BJ (cell line): ENCODE measurements around the gene RALB. TPM values are rescaled to one million over a fixed set of nuclear protein-coding genes. Genes with fewer than 3 reads are reported as not detected.
"Not testable (repeated sequence)": the region's sequence is repeated elsewhere in the genome, so short reads cannot be mapped to it uniquely, and the experiment has no call there.

Source experiments
- CTCF ChIA-PET: fragments of 350-600 bp; formaldehyde crosslinking; extraction: SDS; loops from one replicate; lab custom pipeline; 2021; ENCODE audit warnings: antibody characterized with exemption, inconsistent platforms; lab: Yijun Ruan, JAX
- POLR2A ChIA-PET: fragments of 300-600 bp; sonication (Branson Sonifier 250); formaldehyde crosslinking; extraction: SDS; loops from one replicate; lab custom pipeline; 2021; ENCODE audit warnings: antibody characterized with exemption; lab: Charles Lee
- DNase-seq: peaks from one replicate; pipeline ENCODE4 v3.0.0-alpha.2; 2011; ENCODE audit warnings: low read depth
- H3K27me3 ChIP-seq: 2 replicates; pipeline ENCODE4 v1.6.0; 2011; ENCODE audit warnings: low read length; ENCODE audit not compliant: control insufficient read depth, insufficient read depth
- H3K36me3 ChIP-seq: 2 replicates; pipeline ENCODE4 v1.5.1; 2011; ENCODE audit warnings: low read length; ENCODE audit not compliant: control insufficient read depth, insufficient read depth
- H3K4me3 ChIP-seq: 2 replicates; pipeline ENCODE4 v1.5.1; 2011; ENCODE audit warnings: low read depth, mild to moderate bottlenecking, control low read depth, low read length
- polyA plus RNA-seq: library from polyadenylated mRNA; depleted of rRNA; stranded (reverse); fragments of >200 nt; gene quantifications from 2 replicates; pipeline ENCODE4 v1.2.3, GENCODE V29; 2011
- TF ChIP-seq, protein P1 (sequence below): IDR thresholded peaks from 2 replicates; pipeline ENCODE4 v1.5.1; 2011; ENCODE audit warnings: low read depth, mild to moderate bottlenecking, control low read depth, inconsistent platforms, low read length, moderate library complexity; ENCODE audit not compliant: insufficient read depth

RALB gene
- polyA plus RNA-seq, 1 experiment = 33.3 TPM

GRCh38 chr2:120319686-120320317 is 67.2 kb downstream of the RALB start:
- Histone ChIP-seq H3K27me3 (peaks cover 8% of the 10 kb centered on the region), H3K4me3 (no peak overlapping the region), H3K36me3 (no peaks in the 10 kb centered on the region)
- no peak for DNase-seq
- CTCF ChIA-PET = interaction anchor here (0.5 to 0.9 kb wide), 2 partner anchors 24 to 190 kb away, joined by 3 read pairs; no protein-coding TSS in a partner anchor
- POLR2A ChIA-PET = no interaction called here
- TF ChIP-seq, protein P1, sequence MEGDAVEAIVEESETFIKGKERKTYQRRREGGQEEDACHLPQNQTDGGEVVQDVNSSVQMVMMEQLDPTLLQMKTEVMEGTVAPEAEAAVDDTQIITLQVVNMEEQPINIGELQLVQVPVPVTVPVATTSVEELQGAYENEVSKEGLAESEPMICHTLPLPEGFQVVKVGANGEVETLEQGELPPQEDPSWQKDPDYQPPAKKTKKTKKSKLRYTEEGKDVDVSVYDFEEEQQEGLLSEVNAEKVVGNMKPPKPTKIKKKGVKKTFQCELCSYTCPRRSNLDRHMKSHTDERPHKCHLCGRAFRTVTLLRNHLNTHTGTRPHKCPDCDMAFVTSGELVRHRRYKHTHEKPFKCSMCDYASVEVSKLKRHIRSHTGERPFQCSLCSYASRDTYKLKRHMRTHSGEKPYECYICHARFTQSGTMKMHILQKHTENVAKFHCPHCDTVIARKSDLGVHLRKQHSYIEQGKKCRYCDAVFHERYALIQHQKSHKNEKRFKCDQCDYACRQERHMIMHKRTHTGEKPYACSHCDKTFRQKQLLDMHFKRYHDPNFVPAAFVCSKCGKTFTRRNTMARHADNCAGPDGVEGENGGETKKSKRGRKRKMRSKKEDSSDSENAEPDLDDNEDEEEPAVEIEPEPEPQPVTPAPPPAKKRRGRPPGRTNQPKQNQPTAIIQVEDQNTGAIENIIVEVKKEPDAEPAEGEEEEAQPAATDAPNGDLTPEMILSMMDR = no peak

DNA sequence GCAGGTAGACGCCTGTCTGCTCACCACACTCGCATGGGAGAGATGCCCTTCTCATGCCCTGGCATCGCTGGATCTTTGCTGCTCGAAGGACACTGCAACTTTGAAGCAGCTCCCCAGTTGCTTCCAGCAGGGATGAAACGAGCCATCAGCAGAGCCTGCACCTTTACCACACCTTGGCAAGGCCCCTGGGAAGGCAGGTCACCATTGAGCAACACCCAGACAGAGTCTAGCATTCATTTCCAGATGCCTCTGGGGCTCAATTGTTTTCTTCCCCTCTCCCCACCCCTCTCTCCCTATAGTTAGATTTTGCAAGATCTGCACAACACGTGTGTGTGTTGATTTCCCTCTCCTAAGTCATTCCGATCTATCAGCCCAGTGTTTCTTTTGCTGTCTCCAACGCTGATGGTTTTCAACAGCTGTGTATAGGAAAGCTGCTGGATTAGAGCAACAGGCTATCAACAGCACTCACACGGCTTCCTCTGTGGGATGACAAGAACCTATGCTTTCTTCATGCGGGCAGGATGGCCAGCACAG is 67.7 kb downstream of the RALB start:
- Histone ChIP-seq H3K36me3 (no peaks in the 10 kb centered on the region), H3K4me3 (no peak overlapping the region), H3K27me3 (peaks cover 8% of the 10 kb centered on the region)
- POLR2A ChIA-PET = no interaction called here
- TF ChIP-seq, protein P1 = no peak
- no peak for DNase-seq
- CTCF ChIA-PET = interaction anchor here (0.9 kb wide), 1 partner anchor 23 kb away, joined by 3 read pairs; no protein-coding TSS in a partner anchor

DNA sequence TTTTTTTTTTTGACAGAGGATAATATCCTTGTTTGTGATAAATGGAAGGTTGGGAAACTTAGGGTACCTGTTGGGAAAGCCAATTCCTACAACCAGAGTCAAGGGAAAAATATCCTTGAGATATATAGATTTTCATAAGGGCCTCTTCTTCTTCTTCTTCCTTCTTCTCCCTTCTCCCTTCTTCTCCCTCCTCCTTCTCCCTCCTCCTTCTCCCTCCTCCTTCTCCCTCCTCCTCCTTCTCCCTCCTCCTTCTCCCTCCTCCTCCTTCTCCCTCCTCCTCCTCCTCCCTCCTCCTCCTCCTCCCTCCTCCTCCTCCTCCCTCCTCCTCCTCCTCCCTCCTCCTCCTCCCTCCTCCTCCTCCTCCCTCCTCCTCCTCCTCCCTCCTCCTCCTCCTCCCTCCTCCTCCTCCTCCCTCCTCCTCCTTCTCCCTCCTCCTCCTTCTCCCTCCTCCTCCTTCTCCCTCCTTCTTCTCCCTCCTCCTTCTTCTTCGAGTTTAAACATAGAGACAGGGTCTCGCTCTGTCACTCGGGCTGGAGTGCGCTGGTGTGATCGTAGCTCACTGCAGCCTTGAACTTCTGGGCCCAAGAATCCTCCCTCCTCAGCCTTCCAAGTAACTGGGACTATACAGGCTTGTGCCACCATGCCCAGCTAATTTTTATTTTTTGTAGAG is 68.4 kb downstream of the RALB start:
- POLR2A ChIA-PET = not testable (repeated sequence)
- CTCF ChIA-PET = interaction anchor here (0.8 to 1.1 kb wide), 2 partner anchors 8 to 360 kb away, joined by 3 read pairs; no protein-coding TSS in a partner anchor

DNA sequence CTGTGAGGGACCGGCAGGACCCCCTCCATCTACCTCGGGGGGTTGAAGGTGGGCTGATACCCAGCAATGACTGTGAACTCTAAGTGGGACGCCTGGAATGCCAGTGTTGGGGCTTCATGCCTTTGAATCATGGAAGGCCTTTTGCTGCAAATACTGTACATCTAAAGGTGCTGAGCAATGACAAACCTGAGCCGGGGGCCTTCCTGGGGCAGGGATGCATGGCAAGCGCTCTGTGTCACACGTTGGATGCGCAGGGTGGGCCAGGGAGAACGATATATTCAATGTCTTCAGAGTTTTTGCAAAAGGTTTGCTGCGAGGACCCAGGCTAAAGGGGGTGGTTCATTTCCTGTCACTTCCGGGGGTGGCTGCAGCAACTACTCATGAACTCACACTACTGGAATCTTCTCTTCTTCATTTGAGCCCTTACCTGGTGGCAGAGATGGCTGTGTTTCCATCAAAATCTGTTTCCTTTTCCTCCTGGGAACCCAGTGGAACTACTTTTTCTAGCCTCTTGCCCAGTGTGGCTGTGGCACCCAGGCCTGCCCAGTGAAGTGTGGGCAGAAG is 69.2 kb downstream of the RALB start:
- Histone ChIP-seq H3K27me3 (peaks cover 11% of the 10 kb centered on the region), H3K36me3 (no peaks in the 10 kb centered on the region), H3K4me3 (no peak overlapping the region)
- ChIA-PET POLR2A (no interaction called here), CTCF (interaction anchor here (0.8 to 1.1 kb wide), 3 partner anchors 9 to 359 kb away, joined by 3 to 4 read pairs (median 3); no protein-coding TSS in a partner anchor)
- DNase-seq = no peak
- TF ChIP-seq, protein P1 = no peak

More for the DNA sequence above, 68.4 kb downstream of the RALB start:
- H3K36me3 ChIP-seq, H3K4me3 ChIP-seq, DNase-seq: not testable (repeated sequence)
- H3K27me3 ChIP-seq = peaks cover 10% of the 10 kb centered on the region

- no peak for DNase-seq
- ChIA-PET POLR2A (no interaction called here), CTCF (interaction anchor here (0.9 to 1.8 kb wide), 2 partner anchors 9 to 12 kb away, joined by 4 to 5 read pairs; no protein-coding TSS in a partner anchor)
- peaks cover 11% of the 10 kb centered on the region for H3K27me3 ChIP-seq
- TF ChIP-seq, protein P1 = no peak
- H3K36me3 ChIP-seq = no peaks in the 10 kb centered on the region
- H3K4me3 ChIP-seq = no peak overlapping the region
Measured at GRCh38 chr2:120322329-120322728, 69.7 kb downstream of the RALB start.
